Measurements from ENCODE around the gene TP53BP1.

Gene TP53BP1, protein sequence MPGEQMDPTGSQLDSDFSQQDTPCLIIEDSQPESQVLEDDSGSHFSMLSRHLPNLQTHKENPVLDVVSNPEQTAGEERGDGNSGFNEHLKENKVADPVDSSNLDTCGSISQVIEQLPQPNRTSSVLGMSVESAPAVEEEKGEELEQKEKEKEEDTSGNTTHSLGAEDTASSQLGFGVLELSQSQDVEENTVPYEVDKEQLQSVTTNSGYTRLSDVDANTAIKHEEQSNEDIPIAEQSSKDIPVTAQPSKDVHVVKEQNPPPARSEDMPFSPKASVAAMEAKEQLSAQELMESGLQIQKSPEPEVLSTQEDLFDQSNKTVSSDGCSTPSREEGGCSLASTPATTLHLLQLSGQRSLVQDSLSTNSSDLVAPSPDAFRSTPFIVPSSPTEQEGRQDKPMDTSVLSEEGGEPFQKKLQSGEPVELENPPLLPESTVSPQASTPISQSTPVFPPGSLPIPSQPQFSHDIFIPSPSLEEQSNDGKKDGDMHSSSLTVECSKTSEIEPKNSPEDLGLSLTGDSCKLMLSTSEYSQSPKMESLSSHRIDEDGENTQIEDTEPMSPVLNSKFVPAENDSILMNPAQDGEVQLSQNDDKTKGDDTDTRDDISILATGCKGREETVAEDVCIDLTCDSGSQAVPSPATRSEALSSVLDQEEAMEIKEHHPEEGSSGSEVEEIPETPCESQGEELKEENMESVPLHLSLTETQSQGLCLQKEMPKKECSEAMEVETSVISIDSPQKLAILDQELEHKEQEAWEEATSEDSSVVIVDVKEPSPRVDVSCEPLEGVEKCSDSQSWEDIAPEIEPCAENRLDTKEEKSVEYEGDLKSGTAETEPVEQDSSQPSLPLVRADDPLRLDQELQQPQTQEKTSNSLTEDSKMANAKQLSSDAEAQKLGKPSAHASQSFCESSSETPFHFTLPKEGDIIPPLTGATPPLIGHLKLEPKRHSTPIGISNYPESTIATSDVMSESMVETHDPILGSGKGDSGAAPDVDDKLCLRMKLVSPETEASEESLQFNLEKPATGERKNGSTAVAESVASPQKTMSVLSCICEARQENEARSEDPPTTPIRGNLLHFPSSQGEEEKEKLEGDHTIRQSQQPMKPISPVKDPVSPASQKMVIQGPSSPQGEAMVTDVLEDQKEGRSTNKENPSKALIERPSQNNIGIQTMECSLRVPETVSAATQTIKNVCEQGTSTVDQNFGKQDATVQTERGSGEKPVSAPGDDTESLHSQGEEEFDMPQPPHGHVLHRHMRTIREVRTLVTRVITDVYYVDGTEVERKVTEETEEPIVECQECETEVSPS (N-terminal part only)

DNA sequence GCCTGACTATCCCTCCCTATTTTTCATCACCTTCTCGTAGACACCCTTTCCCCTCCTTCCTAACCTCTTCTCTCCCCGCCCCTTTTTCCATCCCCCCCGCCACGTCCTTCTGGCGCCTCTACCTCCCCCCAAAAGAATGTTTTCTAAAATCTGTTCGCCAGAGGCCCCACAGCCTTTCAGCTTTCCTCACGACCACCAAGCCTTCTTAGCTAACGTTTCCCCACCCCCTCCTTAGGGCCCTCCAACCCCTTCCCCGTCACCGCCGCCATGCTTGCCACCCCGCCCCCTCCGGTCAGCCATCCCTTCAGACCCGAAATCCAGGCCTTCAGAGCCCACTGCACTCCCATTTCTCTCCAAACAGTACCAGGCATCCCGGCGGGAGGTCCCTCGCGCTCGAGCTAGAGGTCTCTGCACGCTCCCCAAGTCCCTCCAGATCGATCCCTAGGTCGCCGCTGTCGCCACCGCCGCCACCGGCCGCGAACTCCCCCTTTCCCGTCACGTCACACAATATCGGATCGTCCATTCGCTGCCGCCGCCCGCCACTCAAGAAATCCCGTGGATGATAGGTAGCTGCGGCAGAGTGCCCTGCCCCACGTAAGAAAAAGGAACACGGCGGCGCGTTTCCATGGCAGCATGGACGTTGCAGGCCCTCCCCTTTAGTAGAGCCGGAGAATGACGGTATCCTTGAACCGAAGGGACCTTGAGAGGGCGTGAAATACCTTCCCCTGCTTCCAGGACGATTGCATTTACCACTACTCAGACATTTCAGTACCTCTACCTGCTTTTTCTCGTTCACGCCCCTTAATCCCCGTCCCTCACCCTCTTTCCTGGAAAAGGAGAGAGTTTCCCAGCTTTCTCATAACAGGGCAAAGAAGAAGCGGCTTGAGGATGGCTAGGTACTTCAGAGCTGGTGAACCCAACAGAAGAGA is at the start of gene TP53BP1:
Gene TP53BP1, minus strand, starts transcription at position 484 of the 929 bp plus-strand sequence. Its CDS starts 113 bp downstream, at position 371.
- TF ChIP-seq, protein P1, sequence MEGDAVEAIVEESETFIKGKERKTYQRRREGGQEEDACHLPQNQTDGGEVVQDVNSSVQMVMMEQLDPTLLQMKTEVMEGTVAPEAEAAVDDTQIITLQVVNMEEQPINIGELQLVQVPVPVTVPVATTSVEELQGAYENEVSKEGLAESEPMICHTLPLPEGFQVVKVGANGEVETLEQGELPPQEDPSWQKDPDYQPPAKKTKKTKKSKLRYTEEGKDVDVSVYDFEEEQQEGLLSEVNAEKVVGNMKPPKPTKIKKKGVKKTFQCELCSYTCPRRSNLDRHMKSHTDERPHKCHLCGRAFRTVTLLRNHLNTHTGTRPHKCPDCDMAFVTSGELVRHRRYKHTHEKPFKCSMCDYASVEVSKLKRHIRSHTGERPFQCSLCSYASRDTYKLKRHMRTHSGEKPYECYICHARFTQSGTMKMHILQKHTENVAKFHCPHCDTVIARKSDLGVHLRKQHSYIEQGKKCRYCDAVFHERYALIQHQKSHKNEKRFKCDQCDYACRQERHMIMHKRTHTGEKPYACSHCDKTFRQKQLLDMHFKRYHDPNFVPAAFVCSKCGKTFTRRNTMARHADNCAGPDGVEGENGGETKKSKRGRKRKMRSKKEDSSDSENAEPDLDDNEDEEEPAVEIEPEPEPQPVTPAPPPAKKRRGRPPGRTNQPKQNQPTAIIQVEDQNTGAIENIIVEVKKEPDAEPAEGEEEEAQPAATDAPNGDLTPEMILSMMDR (IDR thresholded peaks at IDR 0.05) = no peak

- TF ChIP-seq, protein P1 (IDR thresholded peaks at IDR 0.05) = no peak
Measured at GRCh38 chr15:43541785-43542184, 48.8 kb upstream of the TP53BP1 start.

GRCh38 chr15:43538091-43538490 is 45.1 kb upstream of the TP53BP1 start:
- TF ChIP-seq, protein P1 (IDR thresholded peaks at IDR 0.05) = no peak

GRCh38 chr15:43534897-43535296 is 41.9 kb upstream of the TP53BP1 start:
- TF ChIP-seq, protein P1 (IDR thresholded peaks at IDR 0.05) = no peak

DNA sequence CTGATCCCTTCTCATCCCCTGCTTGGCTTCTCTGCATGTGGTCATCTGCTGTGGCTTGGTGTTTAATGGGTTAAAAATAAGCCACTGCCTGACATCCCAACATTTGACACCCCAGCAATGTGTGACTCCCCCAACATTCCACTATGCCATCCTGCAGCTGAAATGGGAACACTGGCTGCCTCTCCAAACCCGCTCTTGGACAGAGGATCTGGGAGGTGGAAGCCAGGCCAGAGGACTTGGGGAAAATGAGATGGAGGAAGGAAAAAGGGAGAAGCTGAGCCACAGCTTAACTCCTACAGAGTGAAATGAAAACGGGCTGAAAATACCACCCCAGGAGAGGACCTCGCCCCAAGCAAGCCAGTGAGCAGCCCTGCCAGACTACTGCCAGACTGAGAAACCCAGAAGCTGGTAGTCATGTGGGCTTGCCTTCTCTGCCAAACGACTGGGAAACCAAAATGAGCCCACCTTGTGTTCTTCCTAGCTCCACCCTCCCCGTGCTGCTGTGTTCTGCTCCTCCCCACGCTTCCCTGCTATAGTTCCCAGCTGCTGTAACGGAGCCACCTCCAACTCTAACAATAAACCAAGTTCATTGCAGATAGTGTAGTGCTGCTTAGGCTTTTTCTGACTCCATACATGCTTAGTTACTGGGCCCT is 38.2 kb upstream of the TP53BP1 start:
- TF ChIP-seq, protein P1 (IDR thresholded peaks at IDR 0.05) = no peak

DNA sequence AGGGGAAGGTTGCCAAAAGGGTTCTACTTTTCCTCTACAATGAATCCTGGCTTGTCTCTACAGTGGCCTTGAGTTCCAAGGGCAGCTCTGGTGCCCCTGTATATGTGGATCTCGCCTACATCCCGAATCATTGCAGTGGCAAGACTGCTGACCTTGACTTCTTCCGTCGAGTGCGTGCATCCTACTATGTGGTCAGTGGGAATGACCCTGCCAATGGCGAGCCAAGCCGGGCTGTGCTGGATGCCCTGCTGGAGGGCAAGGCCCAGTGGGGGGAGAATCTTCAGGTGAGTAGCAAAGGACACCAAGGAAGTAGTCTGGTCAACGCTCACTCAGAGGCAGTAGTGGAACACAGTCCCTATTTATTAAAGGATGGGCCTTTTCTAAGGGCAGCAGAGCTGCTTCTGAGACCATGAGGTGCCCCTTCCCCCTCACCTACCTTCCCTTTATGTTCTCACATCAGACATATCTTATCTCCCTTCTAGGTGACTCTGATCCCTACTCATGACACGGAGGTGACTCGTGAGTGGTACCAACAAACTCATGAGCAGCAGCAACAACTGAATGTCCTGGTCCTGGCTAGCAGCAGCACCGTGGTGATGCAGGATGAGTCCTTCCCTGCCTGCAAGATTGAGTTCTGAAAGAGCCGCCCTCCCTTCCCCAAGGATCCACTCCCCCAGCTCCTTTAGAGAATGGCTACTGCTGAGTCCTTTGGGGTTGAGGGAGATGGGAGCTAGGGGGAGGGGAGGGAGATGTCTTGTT is 36.8 kb upstream of the TP53BP1 start:
- TF ChIP-seq, protein P1 (IDR thresholded peaks at IDR 0.05) = no peak

Measured in LNCAP (cell line).